Endothelial cell (in vitro differentiated cells): ENCODE results near the gene GPR85. TPM values are rescaled to one million over a fixed set of nuclear protein-coding genes. Genes with fewer than 3 reads are reported as not detected.

ENCODE experiments used
- DNase-seq: peaks from one replicate; pipeline ENCODE4 v3.0.0; 2021; ENCODE audit warnings: low spot score
- H3K27ac Mint-ChIP-seq: one replicate; pipeline ENCODE4 v1.8.0; 2021; ENCODE audit warnings: mixed read lengths, inconsistent platforms; ENCODE audit not compliant: unreplicated experiment
- H3K27me3 Mint-ChIP-seq: one replicate; pipeline ENCODE4 v1.8.0; 2021; ENCODE audit warnings: mild to moderate bottlenecking, moderate library complexity, mixed read lengths, inconsistent platforms; ENCODE audit not compliant: unreplicated experiment
- H3K36me3 Mint-ChIP-seq: one replicate; pipeline ENCODE4 v1.8.0; 2021; ENCODE audit warnings: mild to moderate bottlenecking, low read depth, mixed read lengths, inconsistent platforms; ENCODE audit not compliant: unreplicated experiment
- H3K4me1 Mint-ChIP-seq: one replicate; pipeline ENCODE4 v1.8.0; 2021; ENCODE audit warnings: mild to moderate bottlenecking, mixed read lengths, inconsistent platforms; ENCODE audit not compliant: unreplicated experiment
- H3K4me3 Mint-ChIP-seq: one replicate; pipeline ENCODE4 v1.8.0; 2021; ENCODE audit warnings: mild to moderate bottlenecking, mixed read lengths, inconsistent platforms; ENCODE audit not compliant: unreplicated experiment
- H3K9me3 Mint-ChIP-seq: one replicate; pipeline ENCODE4 v1.8.0; 2021; ENCODE audit warnings: mixed read lengths, inconsistent platforms; ENCODE audit not compliant: unreplicated experiment
- CTCF ChIP-seq: fragments of 200-600 bp; sonication (generic); IDR thresholded peaks from one replicate; pipeline ENCODE4 v1.5.0; 2021; ENCODE audit warnings: antibody characterized with exemption; ENCODE audit not compliant: unreplicated experiment
- long read RNA-seq: library from polyadenylated mRNA; unstranded; transcript quantifications from one replicate; pipeline ENCODE4 v2.0.0, GENCODE V29; 2020; ENCODE audit not compliant: unreplicated experiment
- total RNA-seq: library from RNA; stranded (reverse); fragmentation: NEBNext Ultra II Directional; extraction: Animal tissue kit (Norgen Biotek cat#: 25700); gene quantifications from one replicate; pipeline ENCODE4 v1.2.1, GENCODE V29; 2021; ENCODE audit not compliant: unreplicated experiment

GPR85 gene, protein sequence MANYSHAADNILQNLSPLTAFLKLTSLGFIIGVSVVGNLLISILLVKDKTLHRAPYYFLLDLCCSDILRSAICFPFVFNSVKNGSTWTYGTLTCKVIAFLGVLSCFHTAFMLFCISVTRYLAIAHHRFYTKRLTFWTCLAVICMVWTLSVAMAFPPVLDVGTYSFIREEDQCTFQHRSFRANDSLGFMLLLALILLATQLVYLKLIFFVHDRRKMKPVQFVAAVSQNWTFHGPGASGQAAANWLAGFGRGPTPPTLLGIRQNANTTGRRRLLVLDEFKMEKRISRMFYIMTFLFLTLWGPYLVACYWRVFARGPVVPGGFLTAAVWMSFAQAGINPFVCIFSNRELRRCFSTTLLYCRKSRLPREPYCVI
- 3.0 TPM for total RNA-seq
- long read RNA-seq, partial matches to known transcripts = 0 of 3 reads
- long read RNA-seq, other reads (novel, unspliced or antisense) = 3 of 3 reads

GRCh38 chr7:113086431-113086888 lies at the start of gene GPR85:
GPR85 (minus strand) TSS chr7:113086827; CDS start chr7:113084721, 2,106 bp downstream.
- Mint-ChIP-seq H3K4me1 (peaks cover 12% of the 10 kb centered on the region), H3K4me3 (peak within 1 kb of the TSS; percentile 90), H3K9me3 (no peaks in the 10 kb centered on the region), H3K27me3 (peaks cover 6% of the 10 kb centered on the region), H3K36me3 (no peaks in the 10 kb centered on the region), H3K27ac (peak within 1 kb of the TSS; percentile 77)
- TF ChIP-seq CTCF = no peak
- peak; percentile 78 for DNase-seq

DNA sequence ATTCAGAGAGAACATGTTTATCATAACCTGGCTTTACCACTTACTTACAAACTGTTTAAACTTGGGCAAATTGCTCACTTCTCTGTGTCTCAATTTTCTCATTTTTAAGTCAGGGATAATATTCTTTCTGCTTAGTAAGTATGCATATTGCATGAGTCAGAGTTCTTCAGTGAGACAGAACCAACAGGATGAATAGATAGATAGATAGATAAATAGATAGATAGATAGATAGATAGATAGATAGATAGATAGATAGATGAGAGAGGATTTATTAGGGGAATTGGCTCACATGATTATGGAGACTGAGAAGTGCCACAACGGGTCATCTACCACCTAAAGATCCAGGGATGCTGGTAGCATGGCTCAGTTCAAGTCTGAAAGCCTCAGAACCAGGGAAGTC lies 47.4 kb upstream of the GPR85 start:
- Mint-ChIP-seq H3K4me3 (no peak overlapping the region), H3K27ac (no peak overlapping the region), H3K9me3 (no peaks in the 10 kb centered on the region), H3K27me3 (no peaks in the 10 kb centered on the region), H3K36me3 (no peaks in the 10 kb centered on the region), H3K4me1 (no peaks in the 10 kb centered on the region)
- TF ChIP-seq CTCF = no peak
- no peak for DNase-seq

DNA sequence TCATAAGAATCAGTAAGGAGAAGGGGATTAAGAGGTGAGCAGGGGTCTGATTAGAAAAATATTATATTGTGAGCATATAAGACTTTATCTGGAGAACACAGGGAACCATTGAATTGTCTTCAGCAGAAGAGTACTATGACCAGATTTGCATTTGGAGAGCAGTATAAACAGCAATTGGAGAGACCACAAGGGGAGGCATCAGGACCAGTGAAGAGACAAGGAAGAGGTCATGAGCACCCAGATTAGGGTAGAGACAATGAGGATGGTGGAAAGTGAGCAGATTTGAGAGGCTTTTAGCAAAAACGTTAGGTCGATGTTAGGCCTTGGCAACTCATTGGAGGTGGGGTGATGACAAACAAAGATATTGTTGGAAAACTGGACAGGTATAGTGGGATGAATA lies 44.7 kb upstream of the GPR85 start:
- no peak for DNase-seq
- TF ChIP-seq CTCF = no peak
- Mint-ChIP-seq H3K9me3 (no peaks in the 10 kb centered on the region), H3K4me3 (no peak overlapping the region), H3K27me3 (no peaks in the 10 kb centered on the region), H3K4me1 (no peaks in the 10 kb centered on the region), H3K27ac (no peak overlapping the region), H3K36me3 (no peaks in the 10 kb centered on the region)

DNA sequence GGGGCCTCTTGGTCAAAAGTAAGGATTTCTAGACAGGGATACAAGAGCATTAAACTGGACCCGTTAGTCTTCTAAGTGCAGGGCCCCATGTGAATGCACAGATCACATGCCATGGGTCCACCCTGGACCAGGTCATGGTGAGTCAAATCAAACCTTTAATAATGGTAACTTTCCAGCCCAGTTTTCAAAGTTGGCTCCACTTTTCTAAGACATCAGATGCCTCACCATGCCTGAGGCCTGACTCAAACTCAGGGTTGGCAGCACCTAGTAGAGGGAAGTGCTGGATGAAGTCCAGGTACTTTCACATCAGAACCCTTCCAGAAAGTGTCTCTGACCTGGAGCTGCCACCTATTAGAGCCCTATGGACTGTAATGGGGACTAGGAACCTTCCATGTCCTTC lies 41.4 kb upstream of the GPR85 start:
- Mint-ChIP-seq H3K36me3 (no peaks in the 10 kb centered on the region), H3K4me1 (no peaks in the 10 kb centered on the region), H3K9me3 (no peaks in the 10 kb centered on the region), H3K27ac (no peak overlapping the region), H3K27me3 (no peaks in the 10 kb centered on the region), H3K4me3 (no peak overlapping the region)
- no peak for TF ChIP-seq CTCF
- no peak for DNase-seq

DNA sequence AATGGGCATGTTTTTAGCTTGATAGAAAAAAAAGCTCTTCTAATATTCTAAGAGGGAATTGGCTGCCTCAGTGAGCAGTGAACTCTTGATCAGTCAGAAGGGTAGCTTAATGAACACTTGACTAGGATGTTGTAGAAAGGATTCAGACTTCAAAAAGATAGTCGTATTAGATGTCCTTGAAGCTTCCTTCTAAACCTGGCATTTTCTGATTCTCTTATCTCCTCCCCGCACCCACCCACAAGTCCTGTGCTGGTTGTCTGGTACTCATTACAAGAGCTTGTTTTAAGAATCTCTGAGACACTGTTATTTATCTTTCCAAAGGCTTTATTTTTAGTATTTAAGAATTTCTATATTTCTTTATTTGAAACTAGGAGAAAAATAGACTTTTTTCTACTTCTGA lies 39.1 kb upstream of the GPR85 start:
- Mint-ChIP-seq H3K27ac (no peak overlapping the region), H3K36me3 (no peaks in the 10 kb centered on the region), H3K9me3 (no peaks in the 10 kb centered on the region), H3K27me3 (no peaks in the 10 kb centered on the region), H3K4me3 (no peak overlapping the region), H3K4me1 (no peaks in the 10 kb centered on the region)
- no peak for DNase-seq
- TF ChIP-seq CTCF = no peak
